ENCODE measurements around the gene LCE1F.

GRCh38 chr1:152757747-152758146 lies 17.2 kb upstream of the LCE1F start, which contains the start of gene KPRP:
- no peak for TF ChIP-seq POLR2A (IDR thresholded peaks at IDR 0.05)
- no peak for TF ChIP-seq CTCF (IDR thresholded peaks at IDR 0.05)
